MM.1S (cell line): ENCODE data around the gene ARHGAP32.

ENCODE experiments used
- CTCF ChIP-seq: fragments of 300-600 bp; sonication (generic); IDR thresholded peaks from 2 replicates; pipeline ENCODE4 v1.5.1; 2016; ENCODE audit warnings: antibody characterized with exemption, low read length, mixed read lengths
- EZH2 ChIP-seq: fragments of 300-600 bp; sonication (generic); optimal IDR thresholded peaks from 2 replicates; pipeline ENCODE3; 2017; ENCODE audit warnings: low read depth, mild to moderate bottlenecking, antibody characterized with exemption, low read length, mixed read lengths
- EZH2phosphoT487 ChIP-seq: fragments of 300-600 bp; sonication (generic); IDR thresholded peaks from 2 replicates; pipeline ENCODE4 v1.6.1; 2018; ENCODE audit warnings: antibody characterized with exemption, low read length

GRCh38 chr11:129041611-129042018 is 150.5 kb downstream of the ARHGAP32 start:
- TF ChIP-seq CTCF, result no peak
- TF ChIP-seq EZH2, result no peak
- no peak for TF ChIP-seq EZH2phosphoT487
